ENCODE measurements around the gene TMEM273. TPM values are rescaled to one million over a fixed set of nuclear protein-coding genes. Genes with fewer than 3 reads are reported as not detected.

Gene TMEM273
- total RNA-seq, 1 donor from 2014 or later = 0.39 TPM

DNA sequence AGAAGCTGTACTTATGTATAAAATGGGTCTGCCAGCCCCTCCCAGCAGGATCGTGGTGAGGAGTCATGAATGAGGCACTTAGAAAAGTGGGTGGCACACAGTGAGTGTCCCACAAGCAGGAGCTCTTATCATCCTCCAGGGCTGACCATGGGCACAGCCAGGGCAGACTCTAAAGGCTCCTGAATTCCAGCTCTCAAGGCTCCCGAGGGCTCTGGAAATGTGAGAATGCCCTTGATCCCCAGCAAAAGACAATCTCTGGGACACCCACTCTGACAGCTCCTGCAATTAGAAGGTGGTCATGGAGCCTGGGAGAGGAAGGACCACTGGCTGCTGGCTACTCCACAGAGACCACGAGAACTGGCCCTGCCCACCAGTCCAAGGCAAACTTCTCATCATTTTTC lies 74.5 kb downstream of the TMEM273 start:
- no peak for DNase-seq
- Mint-ChIP-seq H3K27ac (ENCODE audit: unreplicated experiment) (no peak overlapping the region), H3K4me3 (ENCODE audit: unreplicated experiment) (no peak overlapping the region), H3K4me1 (ENCODE audit: low read depth, unreplicated experiment) (peaks cover 27% of the 10 kb centered on the region), H3K27me3 (ENCODE audit: unreplicated experiment) (peaks cover 10% of the 10 kb centered on the region), H3K36me3 (ENCODE audit: unreplicated experiment) (no peaks in the 10 kb centered on the region), H3K9me3 (ENCODE audit: unreplicated experiment) (peaks cover 1% of the 10 kb centered on the region)
- TF ChIP-seq, protein P1, sequence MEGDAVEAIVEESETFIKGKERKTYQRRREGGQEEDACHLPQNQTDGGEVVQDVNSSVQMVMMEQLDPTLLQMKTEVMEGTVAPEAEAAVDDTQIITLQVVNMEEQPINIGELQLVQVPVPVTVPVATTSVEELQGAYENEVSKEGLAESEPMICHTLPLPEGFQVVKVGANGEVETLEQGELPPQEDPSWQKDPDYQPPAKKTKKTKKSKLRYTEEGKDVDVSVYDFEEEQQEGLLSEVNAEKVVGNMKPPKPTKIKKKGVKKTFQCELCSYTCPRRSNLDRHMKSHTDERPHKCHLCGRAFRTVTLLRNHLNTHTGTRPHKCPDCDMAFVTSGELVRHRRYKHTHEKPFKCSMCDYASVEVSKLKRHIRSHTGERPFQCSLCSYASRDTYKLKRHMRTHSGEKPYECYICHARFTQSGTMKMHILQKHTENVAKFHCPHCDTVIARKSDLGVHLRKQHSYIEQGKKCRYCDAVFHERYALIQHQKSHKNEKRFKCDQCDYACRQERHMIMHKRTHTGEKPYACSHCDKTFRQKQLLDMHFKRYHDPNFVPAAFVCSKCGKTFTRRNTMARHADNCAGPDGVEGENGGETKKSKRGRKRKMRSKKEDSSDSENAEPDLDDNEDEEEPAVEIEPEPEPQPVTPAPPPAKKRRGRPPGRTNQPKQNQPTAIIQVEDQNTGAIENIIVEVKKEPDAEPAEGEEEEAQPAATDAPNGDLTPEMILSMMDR (IDR thresholded peaks at IDR 0.05; ENCODE audit: partially characterized antibody, unreplicated experiment) = no peak

DNA sequence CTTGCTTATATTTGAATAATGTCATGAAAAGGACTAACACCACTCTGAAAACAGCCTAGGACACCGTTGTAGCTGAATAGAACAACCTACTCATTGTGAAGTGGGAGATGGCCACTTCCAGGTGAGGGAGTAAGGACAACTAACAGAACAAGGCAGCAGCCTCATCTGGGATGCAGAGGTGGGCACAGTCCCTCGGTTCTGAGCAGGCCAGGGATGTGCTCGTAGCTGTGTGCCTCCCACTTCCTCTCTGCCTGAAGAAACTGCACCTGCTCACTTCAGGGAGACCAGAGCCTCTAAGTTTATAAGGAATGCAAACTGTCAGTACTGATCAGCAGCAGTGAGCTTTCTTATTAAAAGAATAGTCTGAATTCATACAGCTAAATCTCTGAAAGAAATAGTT lies 75.3 kb downstream of the TMEM273 start:
- TF ChIP-seq, protein P1 (IDR thresholded peaks at IDR 0.05; ENCODE audit: partially characterized antibody, unreplicated experiment) = no peak
- Mint-ChIP-seq H3K27me3 (ENCODE audit: unreplicated experiment) (peaks cover 10% of the 10 kb centered on the region), H3K4me1 (ENCODE audit: low read depth, unreplicated experiment) (peaks cover 20% of the 10 kb centered on the region), H3K9me3 (ENCODE audit: unreplicated experiment) (peaks cover 1% of the 10 kb centered on the region), H3K36me3 (ENCODE audit: unreplicated experiment) (no peaks in the 10 kb centered on the region), H3K27ac (ENCODE audit: unreplicated experiment) (no peak overlapping the region), H3K4me3 (ENCODE audit: unreplicated experiment) (no peak overlapping the region)
- no peak for DNase-seq

DNA sequence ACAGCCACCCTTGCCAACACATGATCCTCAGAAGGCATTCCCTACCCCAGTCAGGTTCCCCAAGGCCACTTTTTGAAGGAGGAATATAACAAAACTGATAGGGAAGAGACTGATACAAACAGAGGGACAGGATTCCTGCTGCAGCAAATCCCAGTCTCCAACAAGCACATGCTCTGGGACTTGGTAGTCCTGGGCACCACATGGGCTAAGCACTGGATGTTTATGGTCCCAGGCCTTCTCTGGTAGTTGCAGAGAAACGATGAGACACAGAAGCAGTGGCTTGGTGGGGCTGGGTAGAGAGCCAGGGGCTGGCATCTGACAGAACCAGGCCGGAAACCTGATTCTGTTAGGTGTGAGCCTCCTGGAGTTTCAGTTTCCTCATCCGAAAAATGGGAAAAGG lies 76.1 kb downstream of the TMEM273 start:
- no peak overlapping the region for H3K27ac Mint-ChIP-seq (ENCODE audit: unreplicated experiment)
- TF ChIP-seq, protein P1 (IDR thresholded peaks at IDR 0.05; ENCODE audit: partially characterized antibody, unreplicated experiment) = no peak
- no peaks in the 10 kb centered on the region for H3K36me3 Mint-ChIP-seq (ENCODE audit: unreplicated experiment)
- peaks cover 18% of the 10 kb centered on the region for H3K4me1 Mint-ChIP-seq (ENCODE audit: low read depth, unreplicated experiment)
- H3K4me3 Mint-ChIP-seq (ENCODE audit: unreplicated experiment) = no peak overlapping the region
- DNase-seq = no peak
- H3K27me3 Mint-ChIP-seq (ENCODE audit: unreplicated experiment) = peaks cover 10% of the 10 kb centered on the region
- peaks cover 1% of the 10 kb centered on the region for H3K9me3 Mint-ChIP-seq (ENCODE audit: unreplicated experiment)

GRCh38 chr10:49111320-49111698 lies 76.9 kb downstream of the TMEM273 start:
- Mint-ChIP-seq H3K27me3 (ENCODE audit: unreplicated experiment) (peaks cover 10% of the 10 kb centered on the region), H3K4me1 (ENCODE audit: low read depth, unreplicated experiment) (peaks cover 18% of the 10 kb centered on the region), H3K36me3 (ENCODE audit: unreplicated experiment) (no peaks in the 10 kb centered on the region), H3K9me3 (ENCODE audit: unreplicated experiment) (peaks cover 1% of the 10 kb centered on the region), H3K4me3 (ENCODE audit: unreplicated experiment) (no peak overlapping the region), H3K27ac (ENCODE audit: unreplicated experiment) (no peak overlapping the region)
- TF ChIP-seq, protein P1 (IDR thresholded peaks at IDR 0.05; ENCODE audit: partially characterized antibody, unreplicated experiment) = no peak
- DNase-seq = no peak

DNA sequence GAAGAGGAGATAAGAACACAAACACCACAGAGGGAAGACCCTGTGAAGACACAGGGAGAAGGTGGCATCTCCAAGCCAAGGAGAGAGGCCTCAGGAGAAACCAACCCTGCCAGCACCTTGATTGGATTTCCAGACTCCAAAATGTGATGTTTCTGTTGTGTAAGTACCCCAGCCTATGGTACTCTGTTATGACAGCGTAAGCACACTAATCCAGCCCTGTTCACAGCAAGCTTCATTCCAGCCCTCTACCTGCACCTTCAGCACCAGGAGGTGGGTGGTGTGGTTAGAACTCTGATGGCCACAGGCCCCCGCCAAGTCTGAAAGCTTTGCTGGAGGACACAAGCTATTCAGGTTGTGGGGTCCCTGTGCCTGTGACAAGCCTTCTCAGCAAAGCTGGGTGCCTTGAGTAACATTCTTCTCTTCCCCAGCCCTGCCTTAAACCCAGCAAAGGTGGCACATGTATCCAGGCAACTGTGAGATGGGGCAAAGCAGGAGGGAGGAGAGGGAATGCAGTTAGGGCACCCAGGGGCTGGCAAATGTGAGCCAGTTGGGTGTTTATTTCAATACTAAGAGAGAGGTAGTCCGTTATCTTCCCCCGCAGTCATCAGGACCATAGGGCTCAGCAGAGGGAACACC lies 77.4 kb downstream of the TMEM273 start:
- H3K9me3 Mint-ChIP-seq (ENCODE audit: unreplicated experiment) = peaks cover 1% of the 10 kb centered on the region
- H3K4me1 Mint-ChIP-seq (ENCODE audit: low read depth, unreplicated experiment) = peaks cover 18% of the 10 kb centered on the region
- TF ChIP-seq, protein P1 (IDR thresholded peaks at IDR 0.05; ENCODE audit: partially characterized antibody, unreplicated experiment) = no peak
- no peaks in the 10 kb centered on the region for H3K36me3 Mint-ChIP-seq (ENCODE audit: unreplicated experiment)
- no peak for DNase-seq
- H3K27me3 Mint-ChIP-seq (ENCODE audit: unreplicated experiment) = peaks cover 10% of the 10 kb centered on the region
- no peak overlapping the region for H3K4me3 Mint-ChIP-seq (ENCODE audit: unreplicated experiment)
- H3K27ac Mint-ChIP-seq (ENCODE audit: unreplicated experiment) = no peak overlapping the region
